Hair follicle dermal papilla cell (primary cell): Measurements from ENCODE around the gene MRPS10. TPM values are rescaled to one million over a fixed set of nuclear protein-coding genes. Genes with fewer than 3 reads are reported as not detected.

Experiments used
- total RNA-seq: library from RNA; depleted of rRNA; stranded (reverse); fragments of >200 nt; gene quantifications from 2 replicates; pipeline ENCODE4 v1.2.3, GENCODE V29; 2012

MRPS10 gene
- 34.9 and 35.8 TPM in 2 replicates for total RNA-seq

GRCh38 chr6:42217519-42218367 lies at the start of gene MRPS10:
Gene MRPS10, minus strand, starts transcription at chr6:42217861. Its CDS starts 12 bp downstream, at chr6:42217849.

GRCh38 chr6:42173101-42173500 lies 44.6 kb downstream of the MRPS10 start, which contains the start of gene GUCA1A:
Gene GUCA1A, plus strand, starts transcription at chr6:42173364. Its CDS starts 250 bp downstream, at chr6:42173614.

Other genes starting within 250 kb of the MRPS10 start
- gene TAF8, start 167.3 kb downstream of the MRPS10 start, total RNA-seq, result 13.7 and 15.3 TPM in 2 replicates
- 1.5 and 2.6 TPM in 2 replicates for gene C6orf132, start 75.2 kb downstream of the MRPS10 start, total RNA-seq
- 0.24 TPM in 1 of 2 replicates, not detected in the other for gene GUCA1A, start 44.5 kb downstream of the MRPS10 start, total RNA-seq
- 0.36 TPM in 1 of 2 replicates, not detected in the other for gene GUCA1B, start 22.9 kb downstream of the MRPS10 start, total RNA-seq
- 7.9 and 10.2 TPM in 2 replicates for gene TRERF1, start 234.1 kb upstream of the MRPS10 start, total RNA-seq